ENCODE results near the gene HES4.

Gene HES4

GRCh38 chr1:974293-974640 is 25.6 kb downstream of the HES4 start:
- no peak overlapping the region for H3K27ac ChIP-seq (ENCODE audit: low read length)
- H3K4me1 ChIP-seq (ENCODE audit: control insufficient read depth in 1 of 2, insufficient read depth in 2 of 2, low read length in 2 of 2): peaks cover 0 to 7% of the 10 kb centered on the region in 2 donors
- H3K4me3 ChIP-seq (ENCODE audit: low read depth in 1 of 2, low read length in 2 of 2): no peak overlapping the region
- H3K27me3 ChIP-seq (ENCODE audit: low read depth, low read length): peaks cover 11% of the 10 kb centered on the region
- H3K36me3 ChIP-seq (ENCODE audit: control insufficient read depth in 1 of 2, insufficient read depth in 2 of 2, low read length in 2 of 2): no peaks in the 10 kb centered on the region
- no peaks in the 10 kb centered on the region for H3K9me3 ChIP-seq (ENCODE audit: control insufficient read depth in 1 of 2, low read length in 2 of 2)

GRCh38 chr1:973459-974292 is 26.2 kb downstream of the HES4 start:
- H3K4me3 ChIP-seq (ENCODE audit: low read depth in 1 of 2, low read length in 2 of 2): no peak overlapping the region
- H3K27ac ChIP-seq (ENCODE audit: low read length): no peak overlapping the region
- H3K9me3 ChIP-seq (ENCODE audit: control insufficient read depth in 1 of 2, low read length in 2 of 2): no peaks in the 10 kb centered on the region
- peaks cover 17% of the 10 kb centered on the region for H3K27me3 ChIP-seq (ENCODE audit: low read depth, low read length)
- H3K4me1 ChIP-seq (ENCODE audit: control insufficient read depth in 1 of 2, insufficient read depth in 2 of 2, low read length in 2 of 2): peaks cover 0 to 7% of the 10 kb centered on the region in 2 donors
- no peaks in the 10 kb centered on the region for H3K36me3 ChIP-seq (ENCODE audit: control insufficient read depth in 1 of 2, insufficient read depth in 2 of 2, low read length in 2 of 2)

- Histone ChIP-seq H3K27ac (ENCODE audit: low read length) (no peak overlapping the region), H3K27me3 (ENCODE audit: low read depth, low read length) (peaks cover 24% of the 10 kb centered on the region), H3K36me3 (ENCODE audit: control insufficient read depth in 1 of 2, insufficient read depth in 2 of 2, low read length in 2 of 2) (no peaks in the 10 kb centered on the region), H3K9me3 (ENCODE audit: control insufficient read depth in 1 of 2, low read length in 2 of 2) (no peaks in the 10 kb centered on the region), H3K4me1 (ENCODE audit: control insufficient read depth in 1 of 2, insufficient read depth in 2 of 2, low read length in 2 of 2) (peaks cover 0 to 7% of the 10 kb centered on the region in 2 donors), H3K4me3 (ENCODE audit: low read depth in 1 of 2, low read length in 2 of 2) (no peak overlapping the region)
These were observed 27.0 kb downstream of the HES4 start for GRCh38 chr1:972726-973458.

- peaks cover 29% of the 10 kb centered on the region for H3K27me3 ChIP-seq (ENCODE audit: low read depth, low read length)
- no peak overlapping the region for H3K4me3 ChIP-seq (ENCODE audit: low read depth in 1 of 2, low read length in 2 of 2)
- no peaks in the 10 kb centered on the region for H3K9me3 ChIP-seq (ENCODE audit: control insufficient read depth in 1 of 2, low read length in 2 of 2)
- no peaks in the 10 kb centered on the region for H3K36me3 ChIP-seq (ENCODE audit: control insufficient read depth in 1 of 2, insufficient read depth in 2 of 2, low read length in 2 of 2)
- no peak overlapping the region for H3K27ac ChIP-seq (ENCODE audit: low read length)
- H3K4me1 ChIP-seq (ENCODE audit: control insufficient read depth in 1 of 2, insufficient read depth in 2 of 2, low read length in 2 of 2): peaks cover 0 to 14% of the 10 kb centered on the region in 2 donors
These were observed 28.0 kb downstream of the HES4 start for GRCh38 chr1:971751-972506.

- Histone ChIP-seq H3K27ac (ENCODE audit: low read length) (no peak overlapping the region), H3K4me3 (ENCODE audit: low read depth in 1 of 2, low read length in 2 of 2) (no peak overlapping the region), H3K36me3 (ENCODE audit: control insufficient read depth in 1 of 2, insufficient read depth in 2 of 2, low read length in 2 of 2) (no peaks in the 10 kb centered on the region), H3K4me1 (ENCODE audit: control insufficient read depth in 1 of 2, insufficient read depth in 2 of 2, low read length in 2 of 2) (peaks cover 0 to 16% of the 10 kb centered on the region in 2 donors), H3K9me3 (ENCODE audit: control insufficient read depth in 1 of 2, low read length in 2 of 2) (no peaks in the 10 kb centered on the region), H3K27me3 (ENCODE audit: low read depth, low read length) (peaks cover 29% of the 10 kb centered on the region)
These were observed 28.7 kb downstream of the HES4 start for GRCh38 chr1:970973-971730.

GRCh38 chr1:970242-970972 is 29.5 kb downstream of the HES4 start:
- peaks cover 0 to 14% of the 10 kb centered on the region in 2 donors for H3K4me1 ChIP-seq (ENCODE audit: control insufficient read depth in 1 of 2, insufficient read depth in 2 of 2, low read length in 2 of 2)
- H3K36me3 ChIP-seq (ENCODE audit: control insufficient read depth in 1 of 2, insufficient read depth in 2 of 2, low read length in 2 of 2): no peaks in the 10 kb centered on the region
- no peaks in the 10 kb centered on the region for H3K9me3 ChIP-seq (ENCODE audit: control insufficient read depth in 1 of 2, low read length in 2 of 2)
- H3K4me3 ChIP-seq (ENCODE audit: low read depth in 1 of 2, low read length in 2 of 2): no peak overlapping the region
- peaks cover 29% of the 10 kb centered on the region for H3K27me3 ChIP-seq (ENCODE audit: low read depth, low read length)
- no peak overlapping the region for H3K27ac ChIP-seq (ENCODE audit: low read length)

- Histone ChIP-seq H3K27ac (ENCODE audit: low read length) (no peak overlapping the region), H3K36me3 (ENCODE audit: control insufficient read depth in 1 of 2, insufficient read depth in 2 of 2, low read length in 2 of 2) (no peaks in the 10 kb centered on the region), H3K27me3 (ENCODE audit: low read depth, low read length) (peaks cover 29% of the 10 kb centered on the region), H3K9me3 (ENCODE audit: control insufficient read depth in 1 of 2, low read length in 2 of 2) (no peaks in the 10 kb centered on the region), H3K4me1 (ENCODE audit: control insufficient read depth in 1 of 2, insufficient read depth in 2 of 2, low read length in 2 of 2) (peaks cover 0 to 14% of the 10 kb centered on the region in 2 donors), H3K4me3 (ENCODE audit: low read depth in 1 of 2, low read length in 2 of 2) (no peak overlapping the region)
These were observed 30.5 kb downstream of the HES4 start for GRCh38 chr1:969260-969855.

- Histone ChIP-seq H3K4me3 (ENCODE audit: low read depth in 1 of 2, low read length in 2 of 2) (no peak overlapping the region), H3K27me3 (ENCODE audit: low read depth, low read length) (peaks cover 29% of the 10 kb centered on the region), H3K27ac (ENCODE audit: low read length) (no peak overlapping the region), H3K36me3 (ENCODE audit: control insufficient read depth in 1 of 2, insufficient read depth in 2 of 2, low read length in 2 of 2) (peaks cover 0 to 5% of the 10 kb centered on the region in 2 donors), H3K9me3 (ENCODE audit: control insufficient read depth in 1 of 2, low read length in 2 of 2) (no peaks in the 10 kb centered on the region), H3K4me1 (ENCODE audit: control insufficient read depth in 1 of 2, insufficient read depth in 2 of 2, low read length in 2 of 2) (peaks cover 0 to 14% of the 10 kb centered on the region in 2 donors)
These were observed 32.2 kb downstream of the HES4 start for GRCh38 chr1:967466-968343.

- H3K4me3 ChIP-seq (ENCODE audit: low read depth in 1 of 2, low read length in 2 of 2): peak overlapping the region; percentile 33 to 73
- H3K27ac ChIP-seq (ENCODE audit: low read length): no peak overlapping the region
- peaks cover 0 to 11% of the 10 kb centered on the region in 2 donors for H3K36me3 ChIP-seq (ENCODE audit: control insufficient read depth in 1 of 2, insufficient read depth in 2 of 2, low read length in 2 of 2)
- H3K9me3 ChIP-seq (ENCODE audit: control insufficient read depth in 1 of 2, low read length in 2 of 2): no peaks in the 10 kb centered on the region
- peaks cover 0 to 14% of the 10 kb centered on the region in 2 donors for H3K4me1 ChIP-seq (ENCODE audit: control insufficient read depth in 1 of 2, insufficient read depth in 2 of 2, low read length in 2 of 2)
- H3K27me3 ChIP-seq (ENCODE audit: low read depth, low read length): peaks cover 29% of the 10 kb centered on the region
These were observed 33.1 kb downstream of the HES4 start for GRCh38 chr1:966704-967300.
